ENCODE data around the gene NLRC4.

- TF ChIP-seq MAX (IDR thresholded peaks at IDR 0.05; ENCODE audit: insufficient read depth, insufficient read length) = no peak
- TF ChIP-seq CTCF (IDR thresholded peaks at IDR 0.05; ENCODE audit: extremely low read depth in 1 of 2, insufficient read depth in 1 of 2, low read depth in 1 of 2, low read length in 2 of 2) = no peak
- TF ChIP-seq POLR2A (IDR thresholded peaks at IDR 0.05; ENCODE audit: low read depth, low read length) = no peak
- no peak for TF ChIP-seq EZH2 (IDR thresholded peaks at IDR 0.05; ENCODE audit: borderline replicate concordance, low read depth, low read length, severe bottlenecking)
These were observed 24.7 kb upstream of the NLRC4 start for GRCh38 chr2:32289165-32289999.
